Keratinocyte (primary cell): ENCODE data around the gene GARNL3. TPM values are rescaled to one million over a fixed set of nuclear protein-coding genes. Genes with fewer than 3 reads are reported as not detected.

Experiments used
- DNase-seq: peaks from one replicate; pipeline ENCODE4 v3.0.0-alpha.2; 2011; ENCODE audit warnings: low read depth, missing footprints, low spot score
- FAIRE-seq: peaks from 2 replicates; lab custom pipeline; 2011; peaks lifted over from hg19 to GRCh38; lab: Jason Lieb, UNC
- H2AFZ ChIP-seq: 2 replicates; pipeline ENCODE4 v1.6.0; 2012; ENCODE audit warnings: low read length, control low read depth, inconsistent platforms; ENCODE audit not compliant: control insufficient read depth
- H3K27ac ChIP-seq: 2 replicates; pipeline ENCODE4 v1.5.1; 2011; ENCODE audit warnings: low read length; ENCODE audit not compliant: control insufficient read depth, insufficient read depth
- H3K27me3 ChIP-seq: 3 replicates; pipeline ENCODE4 v1.6.0; 2011; ENCODE audit warnings: low read length; ENCODE audit not compliant: control insufficient read depth, insufficient read depth; ENCODE audit errors: extremely low read depth
- H3K36me3 ChIP-seq, 2 experiments: 2 replicates in 1 of 2; 3 replicates in 1 of 2; pipeline ENCODE4 v1.5.1; 2011; ENCODE audit warnings: low read length in 2 of 2, mild to moderate bottlenecking in 1 of 2; ENCODE audit not compliant: control insufficient read depth in 2 of 2, insufficient read depth in 2 of 2; ENCODE audit errors: extremely low read depth in 1 of 2
- H3K4me1 ChIP-seq: 3 replicates; pipeline ENCODE4 v1.5.1; 2011; ENCODE audit warnings: low read length; ENCODE audit not compliant: control insufficient read depth, insufficient read depth; ENCODE audit errors: extremely low read depth
- H3K4me2 ChIP-seq: 3 replicates; pipeline ENCODE4 v1.6.0; 2011; ENCODE audit warnings: low read depth, low read length; ENCODE audit not compliant: control insufficient read depth, insufficient read depth; ENCODE audit errors: extremely low read depth
- H3K4me3 ChIP-seq, 3 experiments: fragments of 200-600 bp in 1 of 3; sonication (generic) in 1 of 3; 2 replicates in 2 of 3; 3 replicates in 1 of 3; pipeline ENCODE4 v1.5.1; 2011 to 2016; ENCODE audit warnings: low read length in 3 of 3, mild to moderate bottlenecking in 3 of 3, control low read depth in 2 of 3, inconsistent platforms in 1 of 3, low read depth in 1 of 3, mixed read lengths in 1 of 3, mixed run types in 1 of 3, moderate library complexity in 1 of 3; ENCODE audit not compliant: control insufficient read depth in 2 of 3, insufficient read depth in 2 of 3; ENCODE audit errors: extremely low read depth in 1 of 3
- H3K79me2 ChIP-seq: 2 replicates; pipeline ENCODE4 v1.6.0; 2012; ENCODE audit warnings: low read length; ENCODE audit not compliant: control insufficient read depth, insufficient read depth
- H3K9ac ChIP-seq: 3 replicates; pipeline ENCODE4 v1.6.0; 2011; ENCODE audit warnings: low read length; ENCODE audit not compliant: control insufficient read depth, insufficient read depth; ENCODE audit errors: extremely low read depth
- H3K9me1 ChIP-seq: 3 replicates; pipeline ENCODE4 v1.6.0; 2011; ENCODE audit warnings: low read length; ENCODE audit not compliant: control insufficient read depth, insufficient read depth; ENCODE audit errors: extremely low read depth
- H3K9me3 ChIP-seq: 2 replicates; pipeline ENCODE4 v1.5.1; 2012; ENCODE audit warnings: low read depth, low read length; ENCODE audit not compliant: control insufficient read depth
- H4K20me1 ChIP-seq: 3 replicates; pipeline ENCODE4 v1.6.0; 2011; ENCODE audit warnings: low read length; ENCODE audit not compliant: control insufficient read depth, insufficient read depth; ENCODE audit errors: extremely low read depth
- CTCF ChIP-seq, 3 experiments: IDR thresholded peaks in 1 of 3; conservative IDR thresholded peaks in 1 of 3; optimal IDR thresholded peaks in 1 of 3; 2 replicates in 2 of 3; 3 replicates in 1 of 3; pipeline versions ENCODE3 to v1.5.1; 2011; ENCODE audit warnings: low read length in 3 of 3, mild to moderate bottlenecking in 3 of 3, moderate library complexity in 2 of 3, control low read depth in 1 of 3, inconsistent platforms in 1 of 3; ENCODE audit not compliant: insufficient read depth in 2 of 3; ENCODE audit errors: extremely low read depth in 1 of 3
- EZH2 ChIP-seq: IDR thresholded peaks from one replicate; pipeline ENCODE4 v1.6.1; 2012; ENCODE audit warnings: inconsistent platforms, mild to moderate bottlenecking, low read length, moderate library complexity
- dilution Hi-C: fragments of 300-500 bp; cut with MboI; formaldehyde crosslinking; loops from one replicate; pipeline ENCODE4 v1.7.0; 2020; ENCODE audit warnings: low sequenced_read_pairs; ENCODE audit not compliant: extremely low pct_ligation_motif_present
- polyA plus RNA-seq, 5 experiments: library from polyadenylated mRNA; depleted of rRNA in 3 of 5; stranded (reverse) in 3 of 5; stranded (forward) in 1 of 5; unstranded in 1 of 5; fragments of >200 nt; gene quantifications; 1 replicate in 1 of 5; 2 replicates in 3 of 5; 3 replicates in 1 of 5; pipeline versions ENCODE4 v1.2.1 to v1.2.3, GENCODE V29; 2011 to 2012; ENCODE audit warnings: missing spikeins in 2 of 5, low read depth in 1 of 5, low replicate concordance in 1 of 5

GARNL3 gene
- polyA plus RNA-seq, 1 donor (not counting 4 experiments of a cell fraction or from before 2014, with no cell fraction given): 2.4 TPM

DNA sequence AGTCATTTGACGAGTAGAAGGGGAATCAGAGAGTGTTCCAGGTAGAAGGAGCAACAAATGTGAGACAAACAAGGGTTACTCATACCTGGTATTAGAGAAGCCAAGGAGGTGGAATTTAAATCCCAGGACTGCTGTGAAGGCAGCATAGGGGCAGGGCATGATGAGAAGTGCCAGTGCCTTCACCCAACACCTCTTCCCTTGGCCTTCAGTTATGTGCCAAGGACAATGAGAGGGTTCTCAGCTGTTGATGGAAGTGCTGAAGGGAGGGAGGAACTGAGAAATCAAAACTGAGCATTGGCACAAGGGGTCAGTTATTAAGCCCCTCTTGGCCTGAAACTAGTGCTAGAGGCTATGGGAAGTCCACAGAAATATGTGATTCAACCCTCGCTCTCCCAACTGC is 50.3 kb downstream of the GARNL3 start:
- H3K79me2 ChIP-seq: no peaks in the 10 kb centered on the region
- H3K4me3 ChIP-seq: no peak overlapping the region
- no peak for DNase-seq
- no peaks in the 10 kb centered on the region for H3K9me3 ChIP-seq
- dilution Hi-C loops: no loop called here
- H2AFZ ChIP-seq: no peak overlapping the region
- peaks cover 21% of the 10 kb centered on the region for H3K4me1 ChIP-seq
- H3K4me2 ChIP-seq: no peak overlapping the region
- no peaks in the 10 kb centered on the region for H4K20me1 ChIP-seq
- H3K27ac ChIP-seq: no peak overlapping the region
- H3K27me3 ChIP-seq: no peaks in the 10 kb centered on the region
- H3K36me3 ChIP-seq: peaks cover 1 to 2% of the 10 kb centered on the region in 2 experiments
- H3K9me1 ChIP-seq: no peaks in the 10 kb centered on the region
- no peak for FAIRE-seq
- H3K9ac ChIP-seq: no peak overlapping the region
- TF ChIP-seq EZH2 (no peak), CTCF (optimal IDR thresholded peaks at IDR 0.05 in 1 of 3, IDR thresholded peaks at IDR 0.05 in 1 of 3, conservative IDR thresholded peaks at IDR 0.05 in 1 of 3; ENCODE audit: extremely low read depth in 1 of 3, insufficient read depth in 2 of 3, low read length in 3 of 3) (no peak)

DNA sequence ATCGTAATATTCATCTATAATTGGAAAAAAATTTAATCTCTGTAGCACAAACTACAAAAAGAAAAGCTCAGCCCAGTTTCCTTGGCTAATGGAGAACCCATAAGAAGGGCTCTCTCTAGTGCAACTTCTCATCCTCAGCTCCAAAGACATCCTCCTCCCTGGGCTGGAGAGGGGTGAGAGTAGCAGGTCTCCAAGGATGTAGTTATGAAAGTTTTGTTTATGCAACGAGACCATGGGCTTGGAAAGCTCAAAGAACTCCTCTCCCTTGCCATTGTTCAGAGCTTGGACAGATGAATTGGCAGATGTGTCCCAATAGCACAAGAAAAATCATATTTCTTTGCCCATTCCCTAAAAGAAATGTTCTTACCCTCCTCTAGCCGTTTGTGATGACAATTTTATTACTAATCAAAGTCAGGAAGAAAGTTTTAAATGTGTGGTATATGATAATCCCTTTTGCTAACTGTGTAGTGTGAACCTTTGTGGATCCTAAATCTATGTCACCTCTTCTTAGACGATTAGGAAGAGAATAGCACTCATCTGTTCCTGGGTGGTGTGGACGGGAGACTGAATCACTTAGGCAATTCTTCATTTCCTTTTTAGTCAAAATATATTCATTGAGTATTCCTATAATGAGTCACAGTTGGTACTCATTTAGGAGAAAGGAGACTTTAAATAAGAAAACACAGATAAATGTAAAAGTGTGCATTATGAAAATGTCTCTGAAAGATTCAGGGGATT is 52.2 kb downstream of the GARNL3 start:
- no peaks in the 10 kb centered on the region for H4K20me1 ChIP-seq
- no peak for FAIRE-seq

More for the DNA sequence above, 52.2 kb downstream of the GARNL3 start:
- DNase-seq: no peak
- Histone ChIP-seq H3K36me3 (peaks cover 1 to 2% of the 10 kb centered on the region in 2 experiments), H3K27me3 (no peaks in the 10 kb centered on the region), H2AFZ (no peak overlapping the region), H3K79me2 (no peaks in the 10 kb centered on the region), H3K9ac (no peak overlapping the region), H3K4me3 (no peak overlapping the region), H3K9me1 (no peaks in the 10 kb centered on the region), H3K27ac (no peak overlapping the region), H3K4me1 (peaks cover 21% of the 10 kb centered on the region), H3K4me2 (no peak overlapping the region), H3K9me3 (no peaks in the 10 kb centered on the region)
- dilution Hi-C loops: no loop called here
- TF ChIP-seq EZH2 (no peak), CTCF (optimal IDR thresholded peaks at IDR 0.05 in 1 of 3, IDR thresholded peaks at IDR 0.05 in 1 of 3, conservative IDR thresholded peaks at IDR 0.05 in 1 of 3; ENCODE audit: extremely low read depth in 1 of 3, insufficient read depth in 2 of 3, low read length in 3 of 3) (no peak)
